Measurements from ENCODE around the gene ADGRV1. TPM values are rescaled to one million over a fixed set of nuclear protein-coding genes. Genes with fewer than 3 reads are reported as not detected.

ADGRV1 gene
- total RNA-seq, 2 donors from 2014 or later: 97.6 to 117 TPM

DNA sequence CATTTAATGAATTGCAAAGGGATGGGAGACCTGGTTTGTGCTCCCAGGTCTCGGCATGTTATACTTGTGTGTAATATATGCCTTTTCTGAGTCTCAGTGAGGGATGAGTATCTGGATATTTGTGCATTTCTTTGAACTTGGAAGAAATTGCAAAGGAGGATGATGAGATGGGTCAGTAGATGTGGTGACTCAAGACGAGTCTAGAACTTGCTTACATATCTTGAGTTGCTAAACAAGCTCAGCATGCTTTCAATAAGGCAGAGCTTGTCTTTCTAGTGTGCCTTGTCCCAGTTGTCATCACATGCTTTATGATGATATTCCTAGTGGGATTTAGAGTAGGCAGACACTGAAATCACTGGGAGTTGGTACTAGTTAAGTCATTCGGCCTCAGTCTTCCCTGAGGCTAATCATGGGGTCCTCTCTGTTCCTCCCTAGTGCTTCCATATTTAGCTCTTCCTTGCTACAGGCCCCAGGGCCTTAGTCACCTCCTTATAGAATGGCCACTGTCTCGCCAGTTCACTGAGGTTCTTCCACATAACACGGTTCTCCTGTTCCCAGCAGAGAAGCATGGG is 602.2 kb downstream of the ADGRV1 start:
- Histone ChIP-seq H3K27me3 (ENCODE audit: control insufficient read depth, insufficient read depth, low read length, poor library complexity, severe bottlenecking) (no peaks in the 10 kb centered on the region), H3K4me1 (ENCODE audit: control insufficient read depth, insufficient read depth, low read length) (no peaks in the 10 kb centered on the region), H3K9ac (ENCODE audit: extremely low read depth, low read length, poor library complexity, severe bottlenecking) (no peak overlapping the region), H3K9me3 (ENCODE audit: control insufficient read depth, low read length) (no peaks in the 10 kb centered on the region), H3K27ac (ENCODE audit: low read depth, low read length) (no peak overlapping the region), H3K36me3 (ENCODE audit: control insufficient read depth, insufficient read depth, low read length) (no peaks in the 10 kb centered on the region), H3K4me3 (ENCODE audit: low read length) (no peak overlapping the region)
- H3K36me3 Mint-ChIP-seq (ENCODE audit: low read depth): peaks cover 12% of the 10 kb centered on the region
- H3K4me3 Mint-ChIP-seq: no peak overlapping the region
- H3K27me3 Mint-ChIP-seq (ENCODE audit: insufficient read depth): no peaks in the 10 kb centered on the region
- TF ChIP-seq, protein P1, sequence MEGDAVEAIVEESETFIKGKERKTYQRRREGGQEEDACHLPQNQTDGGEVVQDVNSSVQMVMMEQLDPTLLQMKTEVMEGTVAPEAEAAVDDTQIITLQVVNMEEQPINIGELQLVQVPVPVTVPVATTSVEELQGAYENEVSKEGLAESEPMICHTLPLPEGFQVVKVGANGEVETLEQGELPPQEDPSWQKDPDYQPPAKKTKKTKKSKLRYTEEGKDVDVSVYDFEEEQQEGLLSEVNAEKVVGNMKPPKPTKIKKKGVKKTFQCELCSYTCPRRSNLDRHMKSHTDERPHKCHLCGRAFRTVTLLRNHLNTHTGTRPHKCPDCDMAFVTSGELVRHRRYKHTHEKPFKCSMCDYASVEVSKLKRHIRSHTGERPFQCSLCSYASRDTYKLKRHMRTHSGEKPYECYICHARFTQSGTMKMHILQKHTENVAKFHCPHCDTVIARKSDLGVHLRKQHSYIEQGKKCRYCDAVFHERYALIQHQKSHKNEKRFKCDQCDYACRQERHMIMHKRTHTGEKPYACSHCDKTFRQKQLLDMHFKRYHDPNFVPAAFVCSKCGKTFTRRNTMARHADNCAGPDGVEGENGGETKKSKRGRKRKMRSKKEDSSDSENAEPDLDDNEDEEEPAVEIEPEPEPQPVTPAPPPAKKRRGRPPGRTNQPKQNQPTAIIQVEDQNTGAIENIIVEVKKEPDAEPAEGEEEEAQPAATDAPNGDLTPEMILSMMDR (conservative IDR thresholded peaks at IDR 0.05): no peak
- H3K27ac Mint-ChIP-seq: no peak overlapping the region
- H3K4me1 Mint-ChIP-seq: peaks cover 6% of the 10 kb centered on the region
- H3K9me3 Mint-ChIP-seq: no peaks in the 10 kb centered on the region
- WGBS, 2 experiments (ENCODE audit: insufficient coverage in 1 of 2, insufficient read length in 1 of 2): 92 to 96% methylated on average over 4 to 5 of the region's 5 CpGs
- no peak for DNase-seq

DNA sequence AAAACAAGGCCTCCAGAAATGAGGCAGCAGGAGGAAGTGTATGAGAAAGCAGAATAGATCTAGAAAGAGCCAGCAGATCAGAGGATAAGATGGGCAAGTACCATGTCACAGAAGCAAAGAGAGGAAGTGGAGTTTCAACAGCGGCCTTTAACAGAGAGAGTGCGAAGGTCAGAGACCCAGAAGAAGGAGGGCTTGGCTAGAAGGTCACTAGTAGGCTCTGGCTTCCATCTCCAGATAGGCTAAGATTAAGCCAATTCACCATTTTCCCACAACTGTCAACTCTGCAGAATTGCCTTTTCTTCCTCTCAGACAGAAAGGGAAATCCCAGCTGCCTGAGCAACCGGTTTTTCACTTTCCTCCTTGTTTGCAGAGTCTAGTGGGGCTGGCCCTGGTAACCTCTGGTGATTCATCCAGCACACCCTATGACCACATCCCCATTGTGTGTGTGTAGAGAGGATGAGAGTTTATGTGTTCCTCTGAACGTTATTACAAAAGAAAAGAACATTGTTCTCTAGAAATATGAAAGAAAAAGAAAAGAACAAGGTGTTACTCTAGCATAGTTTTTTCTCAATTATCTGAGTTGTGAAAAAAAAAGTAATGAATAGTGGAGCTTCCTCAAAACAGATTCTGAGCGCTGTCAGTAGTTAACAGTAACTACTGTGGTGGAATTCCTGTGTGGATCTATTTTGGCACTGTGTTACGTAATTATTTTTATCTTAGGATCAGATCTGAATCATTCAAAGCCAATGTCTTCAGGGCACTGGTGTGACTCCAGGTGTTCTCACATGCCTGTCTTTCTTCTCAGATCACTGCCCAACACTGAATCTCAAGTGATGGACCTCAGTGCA is 604.2 kb downstream of the ADGRV1 start:
- Mint-ChIP-seq H3K27ac (no peak overlapping the region), H3K36me3 (ENCODE audit: low read depth) (peaks cover 11% of the 10 kb centered on the region), H3K27me3 (ENCODE audit: insufficient read depth) (no peaks in the 10 kb centered on the region), H3K4me1 (peaks cover 10% of the 10 kb centered on the region), H3K4me3 (no peak overlapping the region), H3K9me3 (no peaks in the 10 kb centered on the region)
- Histone ChIP-seq H3K9ac (ENCODE audit: extremely low read depth, low read length, poor library complexity, severe bottlenecking) (no peak overlapping the region), H3K4me3 (ENCODE audit: low read length) (no peak overlapping the region), H3K4me1 (ENCODE audit: control insufficient read depth, insufficient read depth, low read length) (no peaks in the 10 kb centered on the region), H3K36me3 (ENCODE audit: control insufficient read depth, insufficient read depth, low read length) (no peaks in the 10 kb centered on the region), H3K27me3 (ENCODE audit: control insufficient read depth, insufficient read depth, low read length, poor library complexity, severe bottlenecking) (no peaks in the 10 kb centered on the region), H3K9me3 (ENCODE audit: control insufficient read depth, low read length) (no peaks in the 10 kb centered on the region), H3K27ac (ENCODE audit: low read depth, low read length) (no peak overlapping the region)
- TF ChIP-seq, protein P1 (conservative IDR thresholded peaks at IDR 0.05): no peak
- 85 to 100% methylated on average over 2 to 6 of the region's 6 CpGs for WGBS, 2 experiments (ENCODE audit: insufficient coverage in 1 of 2, insufficient read length in 1 of 2)
- DNase-seq: no peak

DNA sequence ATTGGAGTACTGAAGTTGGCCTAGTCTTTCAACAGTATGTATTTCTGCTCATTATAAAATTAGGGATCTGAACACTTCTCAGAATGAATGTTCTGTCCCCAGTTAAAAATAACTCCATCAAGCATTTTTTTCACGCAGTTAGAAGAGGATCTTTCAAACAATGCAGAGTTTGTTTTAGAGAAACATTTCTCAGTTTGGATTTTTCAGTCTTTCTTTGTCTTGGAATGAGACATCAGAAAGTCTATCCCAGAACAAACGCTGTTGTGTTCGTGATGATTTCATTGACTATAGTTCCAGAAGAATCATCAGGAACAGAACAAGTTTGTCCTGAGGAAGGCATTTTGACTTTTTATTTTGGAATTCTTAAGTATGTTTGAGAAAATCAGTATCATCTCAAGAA is 605.8 kb downstream of the ADGRV1 start:
- TF ChIP-seq, protein P1 (conservative IDR thresholded peaks at IDR 0.05): no peak
- H3K4me1 ChIP-seq (ENCODE audit: control insufficient read depth, insufficient read depth, low read length): no peaks in the 10 kb centered on the region
- H3K27me3 ChIP-seq (ENCODE audit: control insufficient read depth, insufficient read depth, low read length, poor library complexity, severe bottlenecking): no peaks in the 10 kb centered on the region
- peaks cover 6% of the 10 kb centered on the region for H3K36me3 Mint-ChIP-seq (ENCODE audit: low read depth)
- no peaks in the 10 kb centered on the region for H3K9me3 ChIP-seq (ENCODE audit: control insufficient read depth, low read length)
- DNase-seq: no peak
- no peaks in the 10 kb centered on the region for H3K9me3 Mint-ChIP-seq
- no peak overlapping the region for H3K27ac Mint-ChIP-seq
- no peaks in the 10 kb centered on the region for H3K36me3 ChIP-seq (ENCODE audit: control insufficient read depth, insufficient read depth, low read length)
- H3K9ac ChIP-seq (ENCODE audit: extremely low read depth, low read length, poor library complexity, severe bottlenecking): no peak overlapping the region
- H3K27ac ChIP-seq (ENCODE audit: low read depth, low read length): no peak overlapping the region
- H3K4me3 Mint-ChIP-seq: no peak overlapping the region
- H3K4me1 Mint-ChIP-seq: peaks cover 10% of the 10 kb centered on the region
- H3K4me3 ChIP-seq (ENCODE audit: low read length): no peak overlapping the region
- H3K27me3 Mint-ChIP-seq (ENCODE audit: insufficient read depth): no peaks in the 10 kb centered on the region
- WGBS, 2 experiments (ENCODE audit: insufficient coverage in 1 of 2, insufficient read length in 1 of 2): 93 to 97% methylated on average over 3 of the region's 3 CpGs

Measured in endodermal cell (in vitro differentiated cells).